ENCODE results near the gene TLE2.

TLE2 gene

GRCh38 chr19:3059653-3060052, 30.6 kb upstream of the TLE2 start:
- Histone ChIP-seq H3K27ac (replicated peaks; ENCODE audit: low read length) (no peak overlapping the region), H3K4ac (ENCODE audit: low read length) (no peak overlapping the region), H2BK5ac (ENCODE audit: low read length) (no peak overlapping the region), H3K4me1 (ENCODE audit: control insufficient read depth in 2 of 2, insufficient read depth in 1 of 2, low read depth in 1 of 2, low read length in 2 of 2) (peaks cover 0 to 19% of the 10 kb centered on the region in 2 donors), H3K4me2 (ENCODE audit: insufficient read depth, low read length, poor library complexity, severe bottlenecking) (no peak overlapping the region), H3K14ac (ENCODE audit: low read length) (no peak overlapping the region), H4K91ac (ENCODE audit: low read depth, low read length, poor library complexity) (no peak overlapping the region), H3K23ac (ENCODE audit: low read depth, low read length, poor library complexity) (peak overlapping the region; percentile 40), H3K18ac (ENCODE audit: low read length) (peak overlapping the region; percentile 9), H2BK15ac (ENCODE audit: low read length) (no peak overlapping the region), H2AFZ (ENCODE audit: low read length) (no peak overlapping the region), H3K9ac (ENCODE audit: low read depth, low read length, poor library complexity) (no peak overlapping the region), H3K9me3 (replicated peaks in 1 of 2; ENCODE audit: control insufficient read depth in 2 of 2, insufficient read depth in 1 of 2, low read depth in 1 of 2, low read length in 2 of 2) (peaks cover 0 to 3% of the 10 kb centered on the region in 2 donors), H2AK5ac (ENCODE audit: low read depth, low read length) (peak overlapping the region; percentile 14), H3K36me3 (replicated peaks in 1 of 2; ENCODE audit: control insufficient read depth in 2 of 2, insufficient read depth in 2 of 2, low read length in 2 of 2) (peaks cover 13 to 57% of the 10 kb centered on the region in 2 donors), H2BK120ac (ENCODE audit: low read depth, low read length) (no peak overlapping the region), H3K4me3 (ENCODE audit: low read length in 2 of 2) (peak overlapping the region in 1 of 2 donors; percentile 34), H4K8ac (ENCODE audit: low read depth, low read length) (no peak overlapping the region), H3K79me1 (ENCODE audit: low read depth, low read length) (no peaks in the 10 kb centered on the region), H3K27me3 (ENCODE audit: control insufficient read depth in 3 of 3, insufficient read depth in 3 of 3, low read depth in 1 of 3, low read length in 3 of 3) (peaks cover 0 to 12% (median 12%) of the 10 kb centered on the region in 3 experiments), H2BK12ac (ENCODE audit: low read length) (no peak overlapping the region)
- no CpG with 5 or more reads among the region's 16 CpGs for WGBS, 2 donors (ENCODE audit: extremely low coverage in 2 of 2, insufficient read length in 2 of 2, insufficient replicate concordance in 1 of 2)
- DNase-seq (ENCODE audit: low spot score): no peak

GRCh38 chr19:3058821-3059314, 29.8 kb upstream of the TLE2 start:
- WGBS, 2 donors (ENCODE audit: extremely low coverage in 2 of 2, insufficient read length in 2 of 2, insufficient replicate concordance in 1 of 2): no CpG with 5 or more reads among the region's 10 CpGs
- H3K18ac ChIP-seq (ENCODE audit: low read length): no peak overlapping the region

GRCh38 chr19:3058009-3058820, 29.1 kb upstream of the TLE2 start:
- WGBS, 2 donors (ENCODE audit: extremely low coverage in 2 of 2, insufficient read length in 2 of 2, insufficient replicate concordance in 1 of 2): no CpG with 5 or more reads among the region's 20 CpGs
- H4K91ac ChIP-seq (ENCODE audit: low read depth, low read length, poor library complexity): no peak overlapping the region
- peaks cover 4 to 19% of the 10 kb centered on the region in 2 donors for H3K4me1 ChIP-seq (ENCODE audit: control insufficient read depth in 2 of 2, insufficient read depth in 1 of 2, low read depth in 1 of 2, low read length in 2 of 2)
- H3K4ac ChIP-seq (ENCODE audit: low read length): no peak overlapping the region
- peaks cover 0 to 3% of the 10 kb centered on the region in 2 donors for H3K9me3 ChIP-seq (replicated peaks in 1 of 2; ENCODE audit: control insufficient read depth in 2 of 2, insufficient read depth in 1 of 2, low read depth in 1 of 2, low read length in 2 of 2)
- H3K36me3 ChIP-seq (replicated peaks in 1 of 2; ENCODE audit: control insufficient read depth in 2 of 2, insufficient read depth in 2 of 2, low read length in 2 of 2): peaks cover 13 to 71% of the 10 kb centered on the region in 2 donors
- H3K14ac ChIP-seq (ENCODE audit: low read length): no peak overlapping the region
- no peak overlapping the region for H2AFZ ChIP-seq (ENCODE audit: low read length)
- peak overlapping the region; percentile 8 for H3K23ac ChIP-seq (ENCODE audit: low read depth, low read length, poor library complexity)
- H2BK120ac ChIP-seq (ENCODE audit: low read depth, low read length): no peak overlapping the region
- peak overlapping the region; percentile 18 for H2AK5ac ChIP-seq (ENCODE audit: low read depth, low read length)
- H2BK12ac ChIP-seq (ENCODE audit: low read length): no peak overlapping the region
- H3K4me2 ChIP-seq (ENCODE audit: insufficient read depth, low read length, poor library complexity, severe bottlenecking): no peak overlapping the region
- DNase-seq (ENCODE audit: low spot score): no peak
- no peak overlapping the region for H3K4me3 ChIP-seq (ENCODE audit: low read length in 2 of 2)
- no peak overlapping the region for H3K9ac ChIP-seq (ENCODE audit: low read depth, low read length, poor library complexity)
- H2BK15ac ChIP-seq (ENCODE audit: low read length): no peak overlapping the region
- H3K27me3 ChIP-seq (ENCODE audit: control insufficient read depth in 3 of 3, insufficient read depth in 3 of 3, low read depth in 1 of 3, low read length in 3 of 3): peaks cover 0 to 10% (median under 1%) of the 10 kb centered on the region in 3 experiments
- H2BK5ac ChIP-seq (ENCODE audit: low read length): no peak overlapping the region
- no peak overlapping the region for H4K8ac ChIP-seq (ENCODE audit: low read depth, low read length)
- no peaks in the 10 kb centered on the region for H3K79me1 ChIP-seq (ENCODE audit: low read depth, low read length)
- H3K18ac ChIP-seq (ENCODE audit: low read length): no peak overlapping the region
- H3K27ac ChIP-seq (replicated peaks; ENCODE audit: low read length): no peak overlapping the region

More at GRCh38 chr19:3058821-3059314, 29.8 kb upstream of the TLE2 start:
- Histone ChIP-seq H3K4me3 (ENCODE audit: low read length in 2 of 2) (no peak overlapping the region), H2BK5ac (ENCODE audit: low read length) (no peak overlapping the region), H4K8ac (ENCODE audit: low read depth, low read length) (no peak overlapping the region), H2BK15ac (ENCODE audit: low read length) (no peak overlapping the region), H2BK12ac (ENCODE audit: low read length) (no peak overlapping the region), H4K91ac (ENCODE audit: low read depth, low read length, poor library complexity) (no peak overlapping the region), H3K4ac (ENCODE audit: low read length) (no peak overlapping the region), H2BK120ac (ENCODE audit: low read depth, low read length) (no peak overlapping the region), H2AFZ (ENCODE audit: low read length) (no peak overlapping the region), H3K4me2 (ENCODE audit: insufficient read depth, low read length, poor library complexity, severe bottlenecking) (no peak overlapping the region), H3K79me1 (ENCODE audit: low read depth, low read length) (no peaks in the 10 kb centered on the region), H3K27me3 (ENCODE audit: control insufficient read depth in 3 of 3, insufficient read depth in 3 of 3, low read depth in 1 of 3, low read length in 3 of 3) (peaks cover 0 to 12% (median 7%) of the 10 kb centered on the region in 3 experiments), H3K36me3 (replicated peaks in 1 of 2; ENCODE audit: control insufficient read depth in 2 of 2, insufficient read depth in 2 of 2, low read length in 2 of 2) (peaks cover 13 to 65% of the 10 kb centered on the region in 2 donors), H3K9ac (ENCODE audit: low read depth, low read length, poor library complexity) (peak overlapping the region; percentile 50), H3K4me1 (ENCODE audit: control insufficient read depth in 2 of 2, insufficient read depth in 1 of 2, low read depth in 1 of 2, low read length in 2 of 2) (peaks cover 2 to 19% of the 10 kb centered on the region in 2 donors), H3K14ac (ENCODE audit: low read length) (no peak overlapping the region), H3K27ac (replicated peaks; ENCODE audit: low read length) (no peak overlapping the region), H3K9me3 (replicated peaks in 1 of 2; ENCODE audit: control insufficient read depth in 2 of 2, insufficient read depth in 1 of 2, low read depth in 1 of 2, low read length in 2 of 2) (peaks cover 0 to 3% of the 10 kb centered on the region in 2 donors), H3K23ac (ENCODE audit: low read depth, low read length, poor library complexity) (no peak overlapping the region), H2AK5ac (ENCODE audit: low read depth, low read length) (peak overlapping the region; percentile 18)
- no peak for DNase-seq (ENCODE audit: low spot score)

DNA sequence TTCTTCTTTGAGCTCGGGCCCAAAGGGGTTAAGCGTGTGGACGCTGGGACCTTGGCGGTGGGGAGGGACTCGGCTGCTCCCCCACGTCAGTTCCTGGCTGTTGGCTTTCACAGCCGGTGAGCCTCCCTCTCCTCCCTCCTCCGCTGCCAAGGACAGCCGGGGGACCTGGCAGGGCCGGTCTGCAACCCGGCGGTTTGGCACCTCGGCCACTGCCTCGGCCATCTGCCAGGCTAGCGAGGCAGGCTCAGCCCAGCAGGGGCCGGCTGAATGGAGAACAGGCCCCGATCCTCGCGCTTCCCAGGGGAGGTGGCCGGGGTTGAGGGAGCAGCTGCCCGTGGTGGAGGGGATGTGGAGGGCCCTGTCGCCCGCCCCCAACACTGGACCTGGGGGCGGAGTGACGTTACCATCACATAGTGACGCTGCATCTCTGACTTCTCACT, 28.2 kb upstream of the TLE2 start:
- Histone ChIP-seq H3K79me1 (ENCODE audit: low read depth, low read length) (no peaks in the 10 kb centered on the region), H3K23ac (ENCODE audit: low read depth, low read length, poor library complexity) (peak overlapping the region; percentile 93), H3K4ac (ENCODE audit: low read length) (no peak overlapping the region), H3K27ac (replicated peaks; ENCODE audit: low read length) (no peak overlapping the region), H2AFZ (ENCODE audit: low read length) (no peak overlapping the region), H3K18ac (ENCODE audit: low read length) (peak overlapping the region; percentile 85), H4K91ac (ENCODE audit: low read depth, low read length, poor library complexity) (no peak overlapping the region), H2BK5ac (ENCODE audit: low read length) (peak overlapping the region; percentile 66), H4K8ac (ENCODE audit: low read depth, low read length) (no peak overlapping the region), H3K36me3 (replicated peaks in 1 of 2; ENCODE audit: control insufficient read depth in 2 of 2, insufficient read depth in 2 of 2, low read length in 2 of 2) (peaks cover 13 to 77% of the 10 kb centered on the region in 2 donors), H3K14ac (ENCODE audit: low read length) (no peak overlapping the region), H3K4me2 (ENCODE audit: insufficient read depth, low read length, poor library complexity, severe bottlenecking) (no peak overlapping the region), H2BK120ac (ENCODE audit: low read depth, low read length) (no peak overlapping the region), H3K4me3 (ENCODE audit: low read length in 2 of 2) (no peak overlapping the region), H2BK15ac (ENCODE audit: low read length) (peak overlapping the region; percentile 43), H2AK5ac (ENCODE audit: low read depth, low read length) (peak overlapping the region; percentile 61), H2BK12ac (ENCODE audit: low read length) (no peak overlapping the region), H3K9me3 (replicated peaks in 1 of 2; ENCODE audit: control insufficient read depth in 2 of 2, insufficient read depth in 1 of 2, low read depth in 1 of 2, low read length in 2 of 2) (peaks cover 0 to 3% of the 10 kb centered on the region in 2 donors), H3K9ac (ENCODE audit: low read depth, low read length, poor library complexity) (no peak overlapping the region), H3K4me1 (ENCODE audit: control insufficient read depth in 2 of 2, insufficient read depth in 1 of 2, low read depth in 1 of 2, low read length in 2 of 2) (peaks cover 4 to 19% of the 10 kb centered on the region in 2 donors), H3K27me3 (ENCODE audit: control insufficient read depth in 3 of 3, insufficient read depth in 3 of 3, low read depth in 1 of 3, low read length in 3 of 3) (peaks cover 0 to 4% (median 0%) of the 10 kb centered on the region in 3 experiments)
- no CpG with 5 or more reads among the region's 26 CpGs for WGBS, 2 donors (ENCODE audit: extremely low coverage in 2 of 2, insufficient read length in 2 of 2, insufficient replicate concordance in 1 of 2)
- DNase-seq (ENCODE audit: low spot score): no peak

Measured in neuronal stem cell (in vitro differentiated cells).